Endothelial cell of umbilical vein (primary cell): Measurements from ENCODE around the gene ADAT3. TPM values are rescaled to one million over a fixed set of nuclear protein-coding genes. Genes with fewer than 3 reads are reported as not detected.

Source experiments
- BruUV-seq: library from RNA; stranded (reverse); fragments of 400-500 nt; replicated peaks from 2 replicates; lab custom pipeline; 2021; lab: Mats Ljungman, UMichigan
- CTCF ChIA-PET: fragments of 300-600, 350-600 bp; sonication (Branson Sonifier 250); formaldehyde crosslinking; loops from one replicate; lab custom pipeline; 2021; ENCODE audit warnings: antibody characterized with exemption, inconsistent platforms; lab: Charles Lee
- POLR2A ChIA-PET: fragments of 300-600, 350-600 bp; sonication (Branson Sonifier 250); formaldehyde crosslinking; loops from one replicate; lab custom pipeline; 2021; ENCODE audit warnings: antibody characterized with exemption, inconsistent platforms; lab: Charles Lee
- DNase-seq: peaks from one replicate; pipeline ENCODE4 v3.0.0-alpha.2; 2011; ENCODE audit warnings: low read depth, low spot score
- FAIRE-seq: peaks from 2 replicates; lab custom pipeline; 2011; peaks lifted over from hg19 to GRCh38; lab: Jason Lieb, UNC
- H2AFZ ChIP-seq: 2 replicates; pipeline ENCODE4 v1.6.0; 2012; ENCODE audit warnings: low read depth, low read length, control low read depth, inconsistent platforms
- H3K27ac ChIP-seq: 2 replicates; pipeline ENCODE4 v1.5.1; 2011; ENCODE audit warnings: low read depth, mild to moderate bottlenecking, control low read depth, low read length, moderate library complexity; ENCODE audit not compliant: insufficient read depth
- H3K27me3 ChIP-seq, 2 experiments: 2 replicates each; pipeline versions ENCODE4 v1.6.0 to v1.6.1; 2011; ENCODE audit warnings: low read length in 2 of 2, mixed read lengths in 1 of 2; ENCODE audit not compliant: control insufficient read depth in 2 of 2, insufficient read depth in 2 of 2
- H3K36me3 ChIP-seq, 2 experiments: 2 replicates in 1 of 2; 3 replicates in 1 of 2; pipeline ENCODE4 v1.5.1; 2011; ENCODE audit warnings: low read length in 2 of 2, mild to moderate bottlenecking in 1 of 2, moderate library complexity in 1 of 2; ENCODE audit not compliant: control insufficient read depth in 2 of 2, insufficient read depth in 2 of 2; ENCODE audit errors: extremely low read depth in 1 of 2
- H3K4me1 ChIP-seq: 3 replicates; pipeline ENCODE4 v1.5.1; 2011; ENCODE audit warnings: mild to moderate bottlenecking, low read length; ENCODE audit not compliant: control insufficient read depth, insufficient read depth; ENCODE audit errors: extremely low read depth
- H3K4me2 ChIP-seq: 2 replicates; pipeline ENCODE4 v1.6.1; 2011; ENCODE audit warnings: low read length, control low read depth, mixed read lengths; ENCODE audit not compliant: insufficient read depth
- H3K4me3 ChIP-seq, 3 experiments: fragments of 200-600 bp in 1 of 3; sonication (generic), shearing (Covaris generic) in 1 of 3; replicated peaks in 1 of 3; 2 replicates each; pipeline ENCODE4 v1.5.1; 2011 to 2016; ENCODE audit warnings: control low read depth in 3 of 3, low read length in 3 of 3, mild to moderate bottlenecking in 2 of 3, inconsistent platforms in 1 of 3, low read depth in 1 of 3, moderate library complexity in 1 of 3; ENCODE audit not compliant: insufficient read depth in 1 of 3
- H3K79me2 ChIP-seq: 2 replicates; pipeline ENCODE4 v1.6.0; 2012; ENCODE audit warnings: low read length, inconsistent platforms; ENCODE audit not compliant: control insufficient read depth, insufficient read depth
- H3K9ac ChIP-seq: replicated peaks from 2 replicates; pipeline ENCODE3; 2011; ENCODE audit warnings: low read length, control low read depth; ENCODE audit not compliant: insufficient read depth; ENCODE audit errors: extremely low read depth
- H3K9me1 ChIP-seq: replicated peaks from 3 replicates; pipeline ENCODE4 v1.6.0; 2011; ENCODE audit warnings: mild to moderate bottlenecking, low read length; ENCODE audit not compliant: control insufficient read depth, insufficient read depth; ENCODE audit errors: extremely low read depth
- H3K9me3 ChIP-seq: replicated peaks from 2 replicates; pipeline ENCODE4 v1.5.1; 2012; ENCODE audit warnings: low read length, inconsistent platforms; ENCODE audit not compliant: control insufficient read depth, insufficient read depth
- H4K20me1 ChIP-seq: replicated peaks from 2 replicates; pipeline ENCODE3; 2011; ENCODE audit warnings: mild to moderate bottlenecking, low read length; ENCODE audit not compliant: control insufficient read depth, insufficient read depth; ENCODE audit errors: extremely low read depth
- EZH2 ChIP-seq: IDR thresholded peaks from 2 replicates; pipeline ENCODE4 v1.6.1; 2012; ENCODE audit warnings: borderline replicate concordance, low read depth, mild to moderate bottlenecking, moderate library complexity, low read length, inconsistent platforms; ENCODE audit not compliant: severe bottlenecking
- FOS ChIP-seq: IDR thresholded peaks from 2 replicates; pipeline ENCODE4 v1.6.1; 2011; ENCODE audit warnings: mild to moderate bottlenecking, low read length, moderate library complexity, borderline replicate concordance; ENCODE audit not compliant: insufficient read depth
- GATA2 ChIP-seq: IDR thresholded peaks from 2 replicates; pipeline ENCODE4 v1.7.0; 2011; ENCODE audit warnings: low read depth, mild to moderate bottlenecking, moderate library complexity, mixed read lengths, low read length; ENCODE audit not compliant: insufficient read length, insufficient read depth
- JUN ChIP-seq: IDR thresholded peaks from 2 replicates; pipeline ENCODE4 v1.6.1; 2011; ENCODE audit warnings: borderline replicate concordance, low read depth; ENCODE audit not compliant: insufficient read length, insufficient read depth
- MYC ChIP-seq: IDR thresholded peaks from one replicate; pipeline ENCODE4 v1.6.1; 2011; ENCODE audit warnings: mild to moderate bottlenecking, low read depth, low read length
- POLR2A ChIP-seq: IDR thresholded peaks from 2 replicates; pipeline ENCODE4 v1.6.1; 2012; ENCODE audit warnings: low read depth, mild to moderate bottlenecking, control low read depth, low read length
- POLR2AphosphoS5 ChIP-seq: IDR thresholded peaks from 2 replicates; pipeline ENCODE4 v1.6.1; 2012; ENCODE audit warnings: low read depth, mild to moderate bottlenecking, control low read depth, low read length, moderate library complexity; ENCODE audit not compliant: insufficient read depth
- dilution Hi-C: fragments of 300-500 bp; cut with MboI; formaldehyde crosslinking; loops from one replicate; pipeline ENCODE4 v1.15.0; 2019; ENCODE audit warnings: low sequenced_read_pairs; ENCODE audit not compliant: extremely low pct_ligation_motif_present
- intact Hi-C: fragments of 100-400 bp; cut with micrococcal nuclease; formaldehyde crosslinking; loops from one replicate; pipeline ENCODE4 v1.10.0; 2022
- polyA plus RNA-seq, 4 experiments: library from polyadenylated mRNA; depleted of rRNA in 3 of 4; stranded (reverse) in 3 of 4; unstranded in 1 of 4; fragments of >200 nt; gene quantifications; 2 replicates each; pipeline versions ENCODE4 v1.2.1 to v1.2.3, GENCODE V29; 2011 to 2012; ENCODE audit warnings: missing spikeins in 1 of 4
- total RNA-seq: library from RNA; stranded (reverse); gene quantifications from 2 replicates; pipeline ENCODE4 v1.2.3, GENCODE V29; 2021
- TF ChIP-seq, protein P1 (sequence below), 2 donors: IDR thresholded peaks; 1 replicate in 1 of 2; 2 replicates in 1 of 2; pipeline ENCODE4 v1.5.1; 2011; ENCODE audit warnings: low read length in 2 of 2, mild to moderate bottlenecking in 2 of 2, moderate library complexity in 2 of 2, control low read depth in 1 of 2, inconsistent platforms in 1 of 2, low read depth in 1 of 2; ENCODE audit not compliant: insufficient read depth in 1 of 2; ENCODE audit errors: extremely low read depth in 1 of 2
- TF ChIP-seq, protein P2 (sequence below): IDR thresholded peaks from 2 replicates; pipeline ENCODE4 v1.6.1; 2011; ENCODE audit not compliant: insufficient read depth, insufficient read length

ADAT3 gene
- total and polyA plus RNA-seq, 2 donors (not counting 3 experiments of a cell fraction or from before 2014, with no cell fraction given), result 5.7 to 11.7 TPM

DNA sequence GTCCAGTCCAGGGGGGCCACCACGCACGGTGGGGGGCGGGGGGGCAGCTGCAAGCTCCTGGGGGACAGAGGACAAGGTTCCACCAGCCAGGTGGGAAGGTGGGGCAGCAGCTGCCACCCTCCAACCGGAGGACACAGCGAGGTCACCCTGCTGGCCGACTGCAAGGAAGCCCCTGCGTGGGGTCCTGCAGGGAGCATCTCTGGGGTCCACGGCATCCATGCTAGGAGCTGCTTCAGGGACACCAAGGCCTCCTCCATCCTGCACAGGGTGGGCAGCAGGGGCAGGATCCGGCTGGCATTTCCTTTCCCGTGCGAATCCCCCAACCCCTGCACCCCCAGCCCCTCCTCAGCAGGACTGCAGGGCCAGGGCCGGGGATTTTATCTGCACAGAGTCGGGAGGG lies 33.6 kb upstream of the ADAT3 start:
- no peaks in the 10 kb centered on the region for H4K20me1 ChIP-seq
- peaks cover 19% of the 10 kb centered on the region for H3K4me1 ChIP-seq
- no peak overlapping the region for H3K4me3 ChIP-seq
- DNase-seq, result no peak
- no peak overlapping the region for H3K9ac ChIP-seq
- POLR2A ChIA-PET, result no interaction called here
- FAIRE-seq, result no peak
- no TSS peak for BruUV-seq
- H3K4me2 ChIP-seq, result no peak overlapping the region
- H3K27me3 ChIP-seq, result no peaks in the 10 kb centered on the region
- no peaks in the 10 kb centered on the region for H3K9me1 ChIP-seq
- intact Hi-C loops, result no loop called here
- dilution Hi-C loops, result no loop called here
- H3K79me2 ChIP-seq, result peaks cover 38% of the 10 kb centered on the region
- H3K27ac ChIP-seq, result no peak overlapping the region
- CTCF ChIA-PET, result no interaction called here
- peaks cover 0 to 4% of the 10 kb centered on the region in 2 experiments for H3K36me3 ChIP-seq
- no peak overlapping the region for H2AFZ ChIP-seq
- no peaks in the 10 kb centered on the region for H3K9me3 ChIP-seq
- TF ChIP-seq GATA2 (no peak), POLR2A (no peak), JUN (no peak), EZH2 (no peak), FOS (no peak), MYC (no peak), POLR2AphosphoS5 (no peak)
- TF ChIP-seq, protein P1, sequence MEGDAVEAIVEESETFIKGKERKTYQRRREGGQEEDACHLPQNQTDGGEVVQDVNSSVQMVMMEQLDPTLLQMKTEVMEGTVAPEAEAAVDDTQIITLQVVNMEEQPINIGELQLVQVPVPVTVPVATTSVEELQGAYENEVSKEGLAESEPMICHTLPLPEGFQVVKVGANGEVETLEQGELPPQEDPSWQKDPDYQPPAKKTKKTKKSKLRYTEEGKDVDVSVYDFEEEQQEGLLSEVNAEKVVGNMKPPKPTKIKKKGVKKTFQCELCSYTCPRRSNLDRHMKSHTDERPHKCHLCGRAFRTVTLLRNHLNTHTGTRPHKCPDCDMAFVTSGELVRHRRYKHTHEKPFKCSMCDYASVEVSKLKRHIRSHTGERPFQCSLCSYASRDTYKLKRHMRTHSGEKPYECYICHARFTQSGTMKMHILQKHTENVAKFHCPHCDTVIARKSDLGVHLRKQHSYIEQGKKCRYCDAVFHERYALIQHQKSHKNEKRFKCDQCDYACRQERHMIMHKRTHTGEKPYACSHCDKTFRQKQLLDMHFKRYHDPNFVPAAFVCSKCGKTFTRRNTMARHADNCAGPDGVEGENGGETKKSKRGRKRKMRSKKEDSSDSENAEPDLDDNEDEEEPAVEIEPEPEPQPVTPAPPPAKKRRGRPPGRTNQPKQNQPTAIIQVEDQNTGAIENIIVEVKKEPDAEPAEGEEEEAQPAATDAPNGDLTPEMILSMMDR (IDR thresholded peaks at IDR 0.05; ENCODE audit: extremely low read depth in 1 of 2, insufficient read depth in 1 of 2, low read depth in 1 of 2, low read length in 2 of 2), result no peak
- TF ChIP-seq, protein P2, sequence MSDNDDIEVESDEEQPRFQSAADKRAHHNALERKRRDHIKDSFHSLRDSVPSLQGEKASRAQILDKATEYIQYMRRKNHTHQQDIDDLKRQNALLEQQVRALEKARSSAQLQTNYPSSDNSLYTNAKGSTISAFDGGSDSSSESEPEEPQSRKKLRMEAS, result no peak
